Thoracic aorta (tissue), 2 donors: Measurements from ENCODE around the gene MROH2A. TPM values are rescaled to one million over a fixed set of nuclear protein-coding genes. Genes with fewer than 3 reads are reported as not detected.

Experiments
- ATAC-seq: fragments of 150-250 bp; one replicate; pipeline ENCODE4 v1.8.0; 2017; ENCODE audit warnings: low read depth; ENCODE audit not compliant: insufficient number of reproducible peaks, low FRiP score
- DNase-seq: peaks from one replicate; pipeline ENCODE4 v3.0.0-alpha.2; 2020; ENCODE audit warnings: low spot score
- H3K27ac ChIP-seq, 2 donors: fragments of 200-600 bp; sonication (generic); 1 replicate in 1 of 2; 2 replicates in 1 of 2; pipeline ENCODE4 v1.5.1; 2016; ENCODE audit warnings: mild to moderate bottlenecking in 2 of 2, moderate library complexity in 2 of 2
- H3K27me3 ChIP-seq: fragments of 200-600 bp; sonication (generic); replicated peaks from 2 replicates; pipeline ENCODE4 v1.6.0; 2016; ENCODE audit warnings: mild to moderate bottlenecking; ENCODE audit not compliant: insufficient read depth
- H3K36me3 ChIP-seq: fragments of 200-600 bp; sonication (generic); one replicate; pipeline ENCODE4 v1.5.1; 2016
- H3K4me1 ChIP-seq, 2 donors: fragments of 200-600 bp; sonication (generic); 1 replicate in 1 of 2; 2 replicates in 1 of 2; pipeline versions ENCODE4 v1.5.1 to v1.6.0; 2016; ENCODE audit warnings: low read depth in 2 of 2, mild to moderate bottlenecking in 1 of 2; ENCODE audit not compliant: control insufficient read depth in 1 of 2
- H3K4me3 ChIP-seq: fragments of 200-600 bp; sonication (generic); 2 replicates; pipeline ENCODE4 v1.5.1; 2016; ENCODE audit warnings: mild to moderate bottlenecking
- H3K9me3 ChIP-seq: fragments of 200-600 bp; sonication (generic); 2 replicates; pipeline ENCODE4 v1.5.1; 2016
- CTCF ChIP-seq: fragments of 200-600 bp; sonication (generic); IDR thresholded peaks from one replicate; pipeline ENCODE4 v1.5.1; 2019; ENCODE audit warnings: antibody characterized with exemption
- total RNA-seq, 2 donors: library from RNA; depleted of rRNA; stranded (reverse); fragments of >200 nt; gene quantifications; one replicate each; pipeline versions ENCODE4 v1.1.0 to v1.2.3, GENCODE V29; 2016

The MROH2A gene
- total RNA-seq, 2 donors from 2014 or later: not detected

GRCh38 chr2:233779722-233780121 is 1.6 kb downstream of the MROH2A start:
- H3K4me1 ChIP-seq: no peaks in the 10 kb centered on the region
- H3K9me3 ChIP-seq: peaks cover 4% of the 10 kb centered on the region
- ATAC-seq (no peak), DNase-seq (no peak)
- no peaks in the 10 kb centered on the region for H3K27me3 ChIP-seq
- no peaks in the 10 kb centered on the region for H3K36me3 ChIP-seq
- H3K4me3 ChIP-seq: no peak overlapping the region
- TF ChIP-seq CTCF: no peak
- no peak overlapping the region for H3K27ac ChIP-seq

DNA sequence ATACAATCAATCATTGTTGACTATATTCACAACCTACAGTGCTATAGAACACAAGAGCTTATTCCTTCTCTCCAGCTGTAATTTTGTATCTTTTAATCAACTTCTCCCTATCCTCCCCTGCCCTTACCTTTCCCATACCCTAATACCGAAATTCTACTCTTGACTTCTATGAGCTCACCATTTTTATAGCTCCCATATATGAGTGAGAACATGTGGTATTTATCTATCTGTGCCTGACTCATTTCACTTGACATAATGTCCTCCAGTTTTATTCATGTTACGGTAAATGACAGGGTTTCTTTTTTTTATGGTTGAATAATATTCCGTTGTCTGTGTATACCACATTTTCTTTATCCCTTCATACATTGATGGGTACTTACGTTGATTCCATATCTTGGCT is 2.6 kb downstream of the MROH2A start:
- H3K36me3 ChIP-seq: no peaks in the 10 kb centered on the region
- TF ChIP-seq CTCF: no peak
- H3K4me1 ChIP-seq: no peaks in the 10 kb centered on the region
- ATAC-seq (no peak), DNase-seq (no peak)
- no peaks in the 10 kb centered on the region for H3K27me3 ChIP-seq
- H3K27ac ChIP-seq: no peak overlapping the region
- H3K9me3 ChIP-seq: peaks cover 2% of the 10 kb centered on the region
- H3K4me3 ChIP-seq: no peak overlapping the region

GRCh38 chr2:233789554-233789953 is 11.4 kb downstream of the MROH2A start:
- Histone ChIP-seq H3K4me3 (no peak overlapping the region), H3K4me1 (no peaks in the 10 kb centered on the region), H3K27me3 (no peaks in the 10 kb centered on the region), H3K27ac (no peak overlapping the region), H3K9me3 (no peaks in the 10 kb centered on the region), H3K36me3 (no peaks in the 10 kb centered on the region)
- TF ChIP-seq CTCF: no peak
- ATAC-seq (no peak), DNase-seq (no peak)

DNA sequence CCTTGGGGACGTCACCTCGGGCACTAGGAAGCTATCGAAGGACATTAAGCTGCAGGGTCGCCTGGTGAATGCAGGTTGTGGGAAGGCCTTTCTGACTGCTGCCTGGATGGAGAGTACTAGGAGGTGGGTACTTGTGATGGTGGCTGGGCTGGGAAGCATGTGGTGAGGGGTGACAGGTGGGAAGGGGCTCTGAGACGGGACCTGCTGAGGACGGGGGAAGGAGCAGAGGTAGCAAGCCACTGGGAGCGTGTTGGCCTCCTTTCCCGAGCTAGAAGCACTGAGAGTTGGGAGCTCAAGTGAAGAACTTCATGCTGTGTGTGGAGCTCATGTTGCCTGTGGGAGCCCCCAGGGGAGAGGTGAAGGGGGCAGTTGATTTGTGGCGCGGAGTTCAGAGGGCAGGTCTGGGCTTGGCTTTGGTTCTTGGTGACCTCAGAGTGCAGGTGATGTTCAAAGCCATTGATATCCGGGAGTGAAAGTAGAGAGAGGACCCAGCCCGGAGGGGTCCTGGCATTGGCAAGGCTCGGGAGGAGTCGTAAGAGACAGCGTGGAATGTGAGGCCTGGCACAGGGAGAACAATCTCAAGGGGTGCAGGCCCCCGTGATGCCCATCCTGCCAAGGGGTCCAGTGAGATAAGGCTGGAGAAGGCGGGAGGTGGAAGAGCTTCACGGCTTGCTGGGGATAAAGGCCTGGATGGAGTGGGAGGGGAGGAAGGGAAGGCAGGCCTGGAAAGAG is 13.2 kb downstream of the MROH2A start:
- H3K27ac ChIP-seq: no peak overlapping the region
- H3K4me1 ChIP-seq: no peaks in the 10 kb centered on the region
- no peak overlapping the region for H3K4me3 ChIP-seq
- no peaks in the 10 kb centered on the region for H3K27me3 ChIP-seq
- H3K9me3 ChIP-seq: no peaks in the 10 kb centered on the region
- TF ChIP-seq CTCF: no peak
- DNase-seq (no peak), ATAC-seq (no peak)
- no peaks in the 10 kb centered on the region for H3K36me3 ChIP-seq

DNA sequence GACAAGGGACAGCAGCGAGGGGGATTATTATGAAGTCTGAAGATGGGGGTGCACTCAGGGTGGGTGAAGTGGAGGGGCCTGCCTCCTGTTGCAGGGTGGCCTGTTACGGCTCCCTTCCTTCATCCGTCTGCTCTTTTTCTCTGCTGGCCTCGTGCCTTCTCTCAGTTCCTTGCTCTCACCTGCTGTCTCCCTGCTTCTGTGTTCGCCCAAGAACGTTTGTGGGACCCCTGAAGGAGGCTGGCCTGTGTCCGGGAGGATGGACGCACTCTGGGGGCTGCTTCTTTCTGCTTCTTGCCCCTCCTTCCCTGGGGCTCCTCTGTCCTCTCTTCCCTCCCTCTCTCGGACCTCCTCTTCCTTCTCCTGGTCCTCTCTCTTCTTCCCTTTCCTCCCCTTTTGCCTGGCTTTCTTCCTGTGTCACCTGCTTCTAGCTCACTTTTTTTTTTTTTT is 13.8 kb downstream of the MROH2A start:
- DNase-seq: no peak
- Histone ChIP-seq H3K27me3 (no peaks in the 10 kb centered on the region), H3K4me1 (no peaks in the 10 kb centered on the region), H3K9me3 (no peaks in the 10 kb centered on the region), H3K27ac (no peak overlapping the region), H3K4me3 (no peak overlapping the region), H3K36me3 (no peaks in the 10 kb centered on the region)
- TF ChIP-seq CTCF: no peak
- no peak for ATAC-seq
